IMR-90 (cell line): ENCODE measurements around the gene MSI2. TPM values are rescaled to one million over a fixed set of nuclear protein-coding genes. Genes with fewer than 3 reads are reported as not detected.

Source experiments
- ATAC-seq: fragments of 200-7000 bp; cut with Tn5 transposase; 2 replicates; pipeline ENCODE4 v1.9.1; 2020; ENCODE audit warnings: low read depth, mild to moderate bottlenecking, moderate library complexity
- BruUV-seq: library from RNA; stranded (reverse); fragments of 400-500 nt; replicated peaks from 2 replicates; lab custom pipeline; 2021; lab: Mats Ljungman, UMichigan
- CTCF ChIA-PET: fragments of 300-600 bp; formaldehyde crosslinking; extraction: SDS; loops from one replicate; lab custom pipeline; 2021; ENCODE audit warnings: antibody characterized with exemption; lab: Yijun Ruan, JAX
- POLR2A ChIA-PET: fragments of 300-600 bp; sonication (Branson Sonifier 250); formaldehyde crosslinking; loops from one replicate; lab custom pipeline; 2022; ENCODE audit warnings: antibody characterized with exemption; ENCODE audit not compliant: unreplicated experiment; lab: Charles Lee
- DNase-seq: peaks from one replicate; pipeline ENCODE4 v3.0.0; 2013
- H2AFZ ChIP-seq: replicated peaks from 2 replicates; pipeline ENCODE3; 2013; ENCODE audit warnings: low read length, mild to moderate bottlenecking; ENCODE audit not compliant: poor library complexity
- H2AK5ac ChIP-seq: 2 replicates; pipeline ENCODE4 v1.6.1; 2013; ENCODE audit warnings: low read depth, low read length, inconsistent platforms
- H2AK9ac ChIP-seq: replicated peaks from 2 replicates; pipeline ENCODE3; 2013; ENCODE audit warnings: mild to moderate bottlenecking, low read depth, low read length, moderate library complexity; ENCODE audit not compliant: poor library complexity
- H2BK120ac ChIP-seq: 2 replicates; pipeline ENCODE4 v1.6.1; 2013; ENCODE audit warnings: low read depth, low read length, inconsistent platforms
- H2BK15ac ChIP-seq: 3 replicates; pipeline ENCODE4 v1.6.1; 2013; ENCODE audit warnings: low read depth, low read length, inconsistent platforms
- H2BK20ac ChIP-seq: 2 replicates; pipeline ENCODE4 v1.6.1; 2013; ENCODE audit warnings: low read depth, mild to moderate bottlenecking, inconsistent platforms, low read length, moderate library complexity
- H2BK5ac ChIP-seq: 2 replicates; pipeline ENCODE4 v1.6.1; 2013; ENCODE audit warnings: mild to moderate bottlenecking, low read depth, low read length, inconsistent platforms; ENCODE audit not compliant: poor library complexity, severe bottlenecking
- H3K14ac ChIP-seq: replicated peaks from 2 replicates; pipeline ENCODE4 v1.6.1; 2013; ENCODE audit warnings: low read depth, low read length, inconsistent platforms
- H3K18ac ChIP-seq: 2 replicates; pipeline ENCODE4 v1.6.1; 2013; ENCODE audit warnings: low read depth, low read length, control low read depth
- H3K23ac ChIP-seq: 2 replicates; pipeline ENCODE4 v1.6.1; 2013; ENCODE audit warnings: low read depth, low read length, inconsistent platforms
- H3K27ac ChIP-seq: 2 replicates; pipeline ENCODE4 v1.5.1; 2013; ENCODE audit warnings: mild to moderate bottlenecking, control low read depth, low read length; ENCODE audit not compliant: insufficient read depth
- H3K27me3 ChIP-seq: 2 replicates; pipeline ENCODE4 v1.6.1; 2013; ENCODE audit warnings: low read length; ENCODE audit not compliant: control insufficient read depth, insufficient read depth
- H3K36me3 ChIP-seq: 2 replicates; pipeline ENCODE4 v1.6.1; 2013; ENCODE audit warnings: low read length, mixed read lengths; ENCODE audit not compliant: control insufficient read depth, insufficient read depth
- H3K4ac ChIP-seq: 2 replicates; pipeline ENCODE4 v1.6.1; 2013; ENCODE audit warnings: low read depth, low read length, inconsistent platforms
- H3K4me1 ChIP-seq: 2 replicates; pipeline ENCODE4 v1.6.1; 2013; ENCODE audit warnings: low read length, mixed read lengths; ENCODE audit not compliant: control insufficient read depth, insufficient read depth
- H3K4me2 ChIP-seq: 2 replicates; pipeline ENCODE4 v1.6.1; 2013; ENCODE audit warnings: low read depth, mild to moderate bottlenecking, control low read depth, low read length, moderate library complexity
- H3K4me3 ChIP-seq: 2 replicates; pipeline ENCODE4 v1.5.1; 2013; ENCODE audit warnings: low read depth, mild to moderate bottlenecking, control low read depth, low read length, moderate library complexity; ENCODE audit not compliant: insufficient read depth
- H3K56ac ChIP-seq: 2 replicates; pipeline ENCODE4 v1.6.1; 2013; ENCODE audit warnings: low read length, inconsistent platforms; ENCODE audit not compliant: insufficient read depth; ENCODE audit errors: extremely low read depth
- H3K79me1 ChIP-seq, 2 experiments: 2 replicates each; pipeline ENCODE4 v1.6.1; 2013; ENCODE audit warnings: low read length in 2 of 2, inconsistent platforms in 1 of 2, low read depth in 1 of 2
- H3K9ac ChIP-seq: 2 replicates; pipeline ENCODE4 v1.6.1; 2013; ENCODE audit warnings: low read depth, low read length, control low read depth
- H3K9me1 ChIP-seq: 2 replicates; pipeline ENCODE4 v1.6.1; 2013; ENCODE audit warnings: low read length, inconsistent platforms; ENCODE audit not compliant: insufficient read depth
- H3K9me3 ChIP-seq: 2 replicates; pipeline ENCODE4 v1.6.1; 2013; ENCODE audit warnings: low read length; ENCODE audit not compliant: control insufficient read depth, insufficient read depth
- H4K20me1 ChIP-seq: 2 replicates; pipeline ENCODE4 v1.6.1; 2013; ENCODE audit warnings: low read length, inconsistent platforms; ENCODE audit not compliant: insufficient read depth
- H4K5ac ChIP-seq: 2 replicates; pipeline ENCODE4 v1.6.1; 2013; ENCODE audit warnings: mild to moderate bottlenecking, low read depth, low read length, control low read depth
- H4K8ac ChIP-seq, 2 experiments: 2 replicates each; pipeline ENCODE4 v1.6.1; 2013; ENCODE audit warnings: low read depth in 2 of 2, low read length in 2 of 2, control low read depth in 1 of 2, inconsistent platforms in 1 of 2
- H4K91ac ChIP-seq: 2 replicates; pipeline ENCODE4 v1.6.1; 2013; ENCODE audit warnings: low read depth, low read length, inconsistent platforms; ENCODE audit not compliant: insufficient read depth
- BHLHE40 ChIP-seq: fragments of 150-350 bp; IDR thresholded peaks from 2 replicates; pipeline ENCODE4 v1.6.1; 2016; ENCODE audit warnings: mild to moderate bottlenecking, low read depth, low read length
- CEBPB ChIP-seq: IDR thresholded peaks from 2 replicates; pipeline ENCODE4 v1.6.1; 2012; ENCODE audit warnings: low read depth, low read length, improper control_type of control experiment
- CHD1 ChIP-seq: IDR thresholded peaks from 2 replicates; pipeline ENCODE4 v1.6.1; 2012; ENCODE audit warnings: low read depth, low read length, improper control_type of control experiment
- FOS ChIP-seq: fragments of 150-350 bp; IDR thresholded peaks from 2 replicates; pipeline ENCODE4 v1.6.1; 2016; ENCODE audit warnings: low read depth, low read length
- MAFK ChIP-seq: IDR thresholded peaks from 2 replicates; pipeline ENCODE4 v1.6.1; 2012; ENCODE audit warnings: low read depth, low read length, improper control_type of control experiment
- MAZ ChIP-seq: IDR thresholded peaks from 2 replicates; pipeline ENCODE4 v1.6.1; 2012; ENCODE audit warnings: low read depth, mild to moderate bottlenecking, low read length, improper control_type of control experiment, moderate library complexity, borderline replicate concordance
- MXI1 ChIP-seq: IDR thresholded peaks from 2 replicates; pipeline ENCODE4 v1.6.1; 2012; ENCODE audit warnings: low read depth, mild to moderate bottlenecking, low read length, moderate library complexity, borderline replicate concordance
- NFE2L2 ChIP-seq: fragments of 150-350 bp; IDR thresholded peaks from 2 replicates; pipeline ENCODE4 v1.6.1; 2016; ENCODE audit warnings: low read depth, mild to moderate bottlenecking, low read length
- POLR2A ChIP-seq: IDR thresholded peaks from 2 replicates; pipeline ENCODE4 v1.6.1; 2012; ENCODE audit warnings: mild to moderate bottlenecking, low read depth, low read length
- RAD21 ChIP-seq: IDR thresholded peaks from 2 replicates; pipeline ENCODE4 v1.6.1; 2012; ENCODE audit warnings: low read length, improper control_type of control experiment
- RCOR1 ChIP-seq: IDR thresholded peaks from 2 replicates; pipeline ENCODE4 v1.6.1; 2012; ENCODE audit warnings: mild to moderate bottlenecking, low read length, improper control_type of control experiment; ENCODE audit not compliant: insufficient replicate concordance
- RFX5 ChIP-seq: IDR thresholded peaks from 2 replicates; pipeline ENCODE4 v1.8.0; 2012; ENCODE audit warnings: low read depth, mild to moderate bottlenecking, low read length, moderate library complexity
- SMC3 ChIP-seq: fragments of 150-350 bp; IDR thresholded peaks from 2 replicates; pipeline ENCODE4 v1.6.1; 2016; ENCODE audit warnings: low read depth, mild to moderate bottlenecking, antibody characterized with exemption, low read length, moderate library complexity
- dilution Hi-C: fragments of 300-500 bp; cut with HindIII; formaldehyde crosslinking; loops from one replicate; pipeline ENCODE4 v1.14.3; 2018; ENCODE audit warnings: low sequenced_read_pairs; ENCODE audit not compliant: unreplicated experiment
- in situ Hi-C: fragments of 300-500 bp; cut with MboI; formaldehyde crosslinking; loops from 3 replicates; pipeline ENCODE4 v1.14.3; 2019; ENCODE audit warnings: low sequenced_read_pairs, inconsistent platforms, mixed read lengths
- intact Hi-C: fragments of 100-400 bp; cut with micrococcal nuclease; formaldehyde crosslinking; loops from 2 replicates; pipeline ENCODE4 v1.10.0; 2022
- polyA plus RNA-seq, 3 experiments: library from polyadenylated mRNA; depleted of rRNA; stranded (reverse); fragments of >200 nt; gene quantifications; 2 replicates each; pipeline ENCODE4 v1.2.3, GENCODE V29; 2012; ENCODE audit warnings: low replicate concordance in 1 of 3
- total RNA-seq: library from RNA; depleted of rRNA; stranded (reverse); fragments of >200 nt; gene quantifications from 2 replicates; pipeline ENCODE4 v1.2.3, GENCODE V29; 2012
- TF ChIP-seq, protein P1 (sequence below): fragments of 150-350 bp; IDR thresholded peaks from 2 replicates; pipeline ENCODE4 v1.6.1; 2017; ENCODE audit warnings: mild to moderate bottlenecking, antibody characterized with exemption, low read length, low read depth
- TF ChIP-seq, protein P2 (sequence below): conservative IDR thresholded peaks from 2 replicates; pipeline ENCODE4 v1.5.1; 2012; ENCODE audit warnings: mild to moderate bottlenecking, low read depth, low read length, improper control_type of control experiment
- TF ChIP-seq, protein P3 (sequence below): fragments of 150-350 bp; IDR thresholded peaks from 2 replicates; pipeline ENCODE4 v1.6.1; 2016; ENCODE audit warnings: low read depth, mild to moderate bottlenecking, low read length, moderate library complexity, borderline replicate concordance

Gene MSI2
- total and polyA plus RNA-seq, 2 of the 4 experiments (the other 2 are of a cell fraction), result 13.0 to 16.0 TPM

DNA sequence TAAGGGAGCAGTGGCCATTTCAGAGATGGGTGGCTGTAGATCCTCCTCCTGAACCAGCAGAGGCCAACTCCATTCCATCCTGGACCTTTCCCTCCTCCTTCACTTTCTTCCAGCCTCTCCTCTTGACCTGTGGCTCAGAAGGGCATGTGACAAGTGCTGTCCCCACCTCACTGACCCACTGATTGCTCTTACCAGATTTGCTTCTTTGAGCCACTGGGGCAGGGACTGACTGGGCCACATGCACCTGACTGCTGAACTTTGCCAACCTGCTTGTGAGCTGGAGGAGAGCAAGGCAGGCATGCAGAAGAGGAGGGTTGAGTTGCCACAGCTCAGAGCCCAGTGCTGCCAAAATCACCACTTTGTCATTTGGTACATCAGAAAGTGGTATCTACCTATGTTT, 68.3 kb downstream of the MSI2 start:
- in situ Hi-C loops (no loop called here), dilution Hi-C loops (no loop called here), intact Hi-C loops (no loop called here)
- Histone ChIP-seq H4K20me1 (peaks cover 5% of the 10 kb centered on the region; the same call in 1 of the 2 replicates), H3K23ac (no peak overlapping the region), H4K91ac (no peak overlapping the region), H3K9ac (no peak overlapping the region), H3K27me3 (no peaks in the 10 kb centered on the region), H4K5ac (no peak overlapping the region), H3K36me3 (peaks cover 2% of the 10 kb centered on the region; the same call in 1 of the 2 replicates), H3K9me3 (no peaks in the 10 kb centered on the region), H2BK15ac (no peak overlapping the region), H2AFZ (no peak overlapping the region), H2BK20ac (no peak overlapping the region), H2AK9ac (no peak overlapping the region), H2AK5ac (no peak overlapping the region), H2BK120ac (no peak overlapping the region), H3K4me3 (no peak overlapping the region), H4K8ac (no peak overlapping the region), H3K9me1 (peaks cover 8% of the 10 kb centered on the region; the same call in 1 of the 2 replicates), H3K14ac (no peak overlapping the region), H3K4me2 (no peak overlapping the region), H3K4ac (no peak overlapping the region), H3K4me1 (0 out of 2 replicates have a peak, but pooled peaks cover 2% of the 10 kb centered on the region), H3K27ac (no peak overlapping the region), H2BK5ac (no peak overlapping the region), H3K79me1 (peaks cover 3 to 7% of the 10 kb centered on the region in 2 experiments; a peak in 3 of 4 replicates), H3K18ac (no peak overlapping the region), H3K56ac (no peak overlapping the region)
- no peak for DNase-seq
- TF ChIP-seq, protein P1, sequence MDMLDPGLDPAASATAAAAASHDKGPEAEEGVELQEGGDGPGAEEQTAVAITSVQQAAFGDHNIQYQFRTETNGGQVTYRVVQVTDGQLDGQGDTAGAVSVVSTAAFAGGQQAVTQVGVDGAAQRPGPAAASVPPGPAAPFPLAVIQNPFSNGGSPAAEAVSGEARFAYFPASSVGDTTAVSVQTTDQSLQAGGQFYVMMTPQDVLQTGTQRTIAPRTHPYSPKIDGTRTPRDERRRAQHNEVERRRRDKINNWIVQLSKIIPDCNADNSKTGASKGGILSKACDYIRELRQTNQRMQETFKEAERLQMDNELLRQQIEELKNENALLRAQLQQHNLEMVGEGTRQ, result no peak
- TF ChIP-seq NFE2L2 (no peak), MAFK (no peak), MXI1 (no peak), CHD1 (no peak), POLR2A (no peak), FOS (no peak), BHLHE40 (no peak), MAZ (no peak), RCOR1 (no peak), RFX5 (no peak), CEBPB (no peak), RAD21 (no peak), SMC3 (no peak)
- TF ChIP-seq, protein P2, sequence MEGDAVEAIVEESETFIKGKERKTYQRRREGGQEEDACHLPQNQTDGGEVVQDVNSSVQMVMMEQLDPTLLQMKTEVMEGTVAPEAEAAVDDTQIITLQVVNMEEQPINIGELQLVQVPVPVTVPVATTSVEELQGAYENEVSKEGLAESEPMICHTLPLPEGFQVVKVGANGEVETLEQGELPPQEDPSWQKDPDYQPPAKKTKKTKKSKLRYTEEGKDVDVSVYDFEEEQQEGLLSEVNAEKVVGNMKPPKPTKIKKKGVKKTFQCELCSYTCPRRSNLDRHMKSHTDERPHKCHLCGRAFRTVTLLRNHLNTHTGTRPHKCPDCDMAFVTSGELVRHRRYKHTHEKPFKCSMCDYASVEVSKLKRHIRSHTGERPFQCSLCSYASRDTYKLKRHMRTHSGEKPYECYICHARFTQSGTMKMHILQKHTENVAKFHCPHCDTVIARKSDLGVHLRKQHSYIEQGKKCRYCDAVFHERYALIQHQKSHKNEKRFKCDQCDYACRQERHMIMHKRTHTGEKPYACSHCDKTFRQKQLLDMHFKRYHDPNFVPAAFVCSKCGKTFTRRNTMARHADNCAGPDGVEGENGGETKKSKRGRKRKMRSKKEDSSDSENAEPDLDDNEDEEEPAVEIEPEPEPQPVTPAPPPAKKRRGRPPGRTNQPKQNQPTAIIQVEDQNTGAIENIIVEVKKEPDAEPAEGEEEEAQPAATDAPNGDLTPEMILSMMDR, result no peak
- TF ChIP-seq, protein P3, sequence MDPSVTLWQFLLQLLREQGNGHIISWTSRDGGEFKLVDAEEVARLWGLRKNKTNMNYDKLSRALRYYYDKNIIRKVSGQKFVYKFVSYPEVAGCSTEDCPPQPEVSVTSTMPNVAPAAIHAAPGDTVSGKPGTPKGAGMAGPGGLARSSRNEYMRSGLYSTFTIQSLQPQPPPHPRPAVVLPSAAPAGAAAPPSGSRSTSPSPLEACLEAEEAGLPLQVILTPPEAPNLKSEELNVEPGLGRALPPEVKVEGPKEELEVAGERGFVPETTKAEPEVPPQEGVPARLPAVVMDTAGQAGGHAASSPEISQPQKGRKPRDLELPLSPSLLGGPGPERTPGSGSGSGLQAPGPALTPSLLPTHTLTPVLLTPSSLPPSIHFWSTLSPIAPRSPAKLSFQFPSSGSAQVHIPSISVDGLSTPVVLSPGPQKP, result no peak
- ChIA-PET POLR2A (no interaction called here), CTCF (no interaction called here)
- BruUV-seq, result no TSS peak
- no peak for ATAC-seq
